Endothelial cell (in vitro differentiated cells): Measurements from ENCODE around the gene ADCY3. TPM values are rescaled to one million over a fixed set of nuclear protein-coding genes. Genes with fewer than 3 reads are reported as not detected.

Experiments used
- DNase-seq: peaks from one replicate; pipeline ENCODE4 v3.0.0; 2021; ENCODE audit warnings: low spot score
- H3K27ac Mint-ChIP-seq: one replicate; pipeline ENCODE4 v1.8.0; 2021; ENCODE audit warnings: mixed read lengths, inconsistent platforms; ENCODE audit not compliant: unreplicated experiment
- H3K27me3 Mint-ChIP-seq: one replicate; pipeline ENCODE4 v1.8.0; 2021; ENCODE audit warnings: mild to moderate bottlenecking, moderate library complexity, mixed read lengths, inconsistent platforms; ENCODE audit not compliant: unreplicated experiment
- H3K36me3 Mint-ChIP-seq: one replicate; pipeline ENCODE4 v1.8.0; 2021; ENCODE audit warnings: mild to moderate bottlenecking, low read depth, mixed read lengths, inconsistent platforms; ENCODE audit not compliant: unreplicated experiment
- H3K4me1 Mint-ChIP-seq: one replicate; pipeline ENCODE4 v1.8.0; 2021; ENCODE audit warnings: mild to moderate bottlenecking, mixed read lengths, inconsistent platforms; ENCODE audit not compliant: unreplicated experiment
- H3K4me3 Mint-ChIP-seq: one replicate; pipeline ENCODE4 v1.8.0; 2021; ENCODE audit warnings: mild to moderate bottlenecking, mixed read lengths, inconsistent platforms; ENCODE audit not compliant: unreplicated experiment
- H3K9me3 Mint-ChIP-seq: one replicate; pipeline ENCODE4 v1.8.0; 2021; ENCODE audit warnings: mixed read lengths, inconsistent platforms; ENCODE audit not compliant: unreplicated experiment
- total RNA-seq: library from RNA; stranded (reverse); fragmentation: NEBNext Ultra II Directional; extraction: Animal tissue kit (Norgen Biotek cat#: 25700); gene quantifications from one replicate; pipeline ENCODE4 v1.2.1, GENCODE V29; 2021; ENCODE audit not compliant: unreplicated experiment
- TF ChIP-seq, protein P1 (sequence below): fragments of 200-600 bp; sonication (generic); IDR thresholded peaks from one replicate; pipeline ENCODE4 v1.5.0; 2021; ENCODE audit warnings: antibody characterized with exemption; ENCODE audit not compliant: unreplicated experiment

ADCY3 gene
- total RNA-seq, 1 donor from 2014 or later = 88.0 TPM

DNA sequence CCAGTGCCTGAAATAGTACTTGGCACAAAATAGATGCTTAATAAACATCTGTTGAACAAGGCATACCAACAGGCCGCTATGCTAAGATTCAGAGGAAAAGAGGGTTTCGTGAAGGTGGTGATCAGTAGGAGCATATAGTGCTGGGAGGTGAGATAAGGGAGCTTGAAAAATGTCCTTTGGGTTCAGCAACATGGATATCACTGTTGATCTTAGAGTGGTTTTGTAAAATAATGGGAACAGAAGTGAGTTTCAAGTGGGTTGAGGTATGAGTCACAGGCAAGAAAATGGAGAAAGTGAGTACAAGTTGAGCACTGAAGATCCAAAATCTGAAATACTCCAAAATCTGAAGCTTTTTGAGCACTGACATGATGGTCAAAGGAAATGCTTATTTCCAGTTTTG lies 122.4 kb downstream of the ADCY3 start:
- no peak overlapping the region for H3K4me3 Mint-ChIP-seq
- no peak for DNase-seq
- TF ChIP-seq, protein P1, sequence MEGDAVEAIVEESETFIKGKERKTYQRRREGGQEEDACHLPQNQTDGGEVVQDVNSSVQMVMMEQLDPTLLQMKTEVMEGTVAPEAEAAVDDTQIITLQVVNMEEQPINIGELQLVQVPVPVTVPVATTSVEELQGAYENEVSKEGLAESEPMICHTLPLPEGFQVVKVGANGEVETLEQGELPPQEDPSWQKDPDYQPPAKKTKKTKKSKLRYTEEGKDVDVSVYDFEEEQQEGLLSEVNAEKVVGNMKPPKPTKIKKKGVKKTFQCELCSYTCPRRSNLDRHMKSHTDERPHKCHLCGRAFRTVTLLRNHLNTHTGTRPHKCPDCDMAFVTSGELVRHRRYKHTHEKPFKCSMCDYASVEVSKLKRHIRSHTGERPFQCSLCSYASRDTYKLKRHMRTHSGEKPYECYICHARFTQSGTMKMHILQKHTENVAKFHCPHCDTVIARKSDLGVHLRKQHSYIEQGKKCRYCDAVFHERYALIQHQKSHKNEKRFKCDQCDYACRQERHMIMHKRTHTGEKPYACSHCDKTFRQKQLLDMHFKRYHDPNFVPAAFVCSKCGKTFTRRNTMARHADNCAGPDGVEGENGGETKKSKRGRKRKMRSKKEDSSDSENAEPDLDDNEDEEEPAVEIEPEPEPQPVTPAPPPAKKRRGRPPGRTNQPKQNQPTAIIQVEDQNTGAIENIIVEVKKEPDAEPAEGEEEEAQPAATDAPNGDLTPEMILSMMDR = no peak
- H3K9me3 Mint-ChIP-seq = no peaks in the 10 kb centered on the region
- H3K36me3 Mint-ChIP-seq = peaks cover 39% of the 10 kb centered on the region
- no peak overlapping the region for H3K27ac Mint-ChIP-seq
- peaks cover 7% of the 10 kb centered on the region for H3K27me3 Mint-ChIP-seq
- peaks cover 18% of the 10 kb centered on the region for H3K4me1 Mint-ChIP-seq

GRCh38 chr2:24793761-24794435 lies 126.1 kb downstream of the ADCY3 start:
- H3K36me3 Mint-ChIP-seq = peaks cover 24% of the 10 kb centered on the region
- DNase-seq = peak; percentile 37
- H3K27ac Mint-ChIP-seq = peak overlapping the region; percentile 98
- TF ChIP-seq, protein P1 = no peak
- H3K9me3 Mint-ChIP-seq = no peaks in the 10 kb centered on the region
- H3K4me1 Mint-ChIP-seq = peaks cover 23% of the 10 kb centered on the region
- peak overlapping the region; percentile 97 for H3K4me3 Mint-ChIP-seq
- peaks cover 7% of the 10 kb centered on the region for H3K27me3 Mint-ChIP-seq

DNA sequence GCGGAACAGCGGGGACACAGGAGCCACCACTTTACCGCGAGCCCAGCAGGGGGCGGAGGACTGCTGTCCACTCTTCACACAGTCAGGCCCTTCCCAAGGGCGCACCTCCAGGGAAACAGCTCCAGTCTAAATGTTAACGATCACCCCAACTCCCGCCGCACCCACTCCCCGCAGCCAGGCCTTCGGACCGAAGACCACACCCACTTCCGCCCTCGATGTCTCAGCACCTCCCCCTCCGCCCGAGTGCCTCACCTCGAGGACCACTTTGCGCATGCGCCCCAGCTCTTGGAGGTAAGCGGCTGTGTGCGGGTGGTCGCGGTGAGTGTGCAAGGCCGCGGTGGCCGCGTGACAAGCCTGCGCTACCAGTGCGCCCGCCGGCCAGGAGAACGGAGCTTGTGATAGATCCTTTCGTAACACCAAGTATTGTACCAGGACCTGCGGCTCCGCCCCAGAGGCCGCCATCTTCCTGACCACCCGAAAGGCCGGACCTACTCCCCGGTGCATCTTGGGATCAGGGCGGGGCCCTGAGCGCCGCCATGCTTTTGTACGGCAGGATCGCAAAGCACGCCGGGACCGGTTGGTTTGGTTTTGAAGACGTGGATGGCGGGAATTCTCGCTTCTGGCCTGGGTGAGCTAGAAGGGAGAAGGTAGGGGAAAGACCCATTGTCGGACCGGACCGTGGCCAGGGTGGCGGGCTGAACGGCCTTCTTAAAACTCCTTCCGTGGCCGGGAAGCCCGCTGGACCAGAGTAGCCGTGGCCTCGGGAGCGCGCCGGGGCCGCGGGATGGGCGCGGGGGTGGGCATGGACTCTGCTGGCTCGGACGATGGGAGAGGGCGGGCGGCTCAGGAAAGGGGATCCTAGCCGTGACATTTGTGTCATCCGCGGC lies 126.9 kb downstream of the ADCY3 start, which contains the start of the genes CENPO and PTRHD1:
TSS of gene CENPO (plus strand) at position 552 of the 887 bp plus-strand sequence. CDS start 495 bp downstream, outside the sequence.
TSS of gene PTRHD1 (minus strand) at position 518 of the 887 bp plus-strand sequence. CDS start at position 504, 14 bp downstream.
- H3K27ac Mint-ChIP-seq = peak within 1 kb of the TSS; percentile 98

DNA sequence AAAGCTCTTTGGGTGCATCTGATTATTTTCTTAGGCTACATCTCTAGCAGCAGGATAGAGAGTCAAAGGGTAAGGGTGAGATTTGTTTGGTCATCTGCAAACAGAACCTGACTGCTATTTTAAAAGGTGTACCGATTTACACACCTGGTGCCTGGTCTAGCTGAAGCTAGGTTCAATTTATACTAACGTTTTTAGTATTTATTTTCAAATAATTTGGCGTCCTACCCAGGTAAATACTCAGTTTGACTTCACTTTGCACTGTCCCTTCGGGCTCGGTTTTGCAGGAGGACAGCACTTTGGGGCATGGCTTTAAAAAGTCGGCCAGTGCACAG lies 127.5 kb downstream of the ADCY3 start:
- Mint-ChIP-seq H3K4me3 (peak overlapping the region; percentile 97), H3K4me1 (peaks cover 29% of the 10 kb centered on the region), H3K9me3 (no peaks in the 10 kb centered on the region), H3K27ac (peak overlapping the region; percentile 98), H3K36me3 (peaks cover 12% of the 10 kb centered on the region), H3K27me3 (peaks cover 5% of the 10 kb centered on the region)
- no peak for DNase-seq
- TF ChIP-seq, protein P1 = no peak

More for the DNA sequence above, 126.9 kb downstream of the ADCY3 start, which contains the start of the genes CENPO and PTRHD1:
- peak within 1 kb of the TSS; percentile 97 for H3K4me3 Mint-ChIP-seq
- peaks cover 5% of the 10 kb centered on the region for H3K27me3 Mint-ChIP-seq
- peaks cover 25% of the 10 kb centered on the region for H3K4me1 Mint-ChIP-seq
- H3K9me3 Mint-ChIP-seq = no peaks in the 10 kb centered on the region
- peaks cover 18% of the 10 kb centered on the region for H3K36me3 Mint-ChIP-seq
- TF ChIP-seq, protein P1 = peak; percentile 74
- DNase-seq = peak; percentile 92
